ENCODE measurements around the gene IGFBP3.

Gene IGFBP3

GRCh38 chr7:45921699-45922519, 837 bp upstream of the IGFBP3 start:
- DNase-seq: no peak

- DNase-seq: no peak
Observed at GRCh38 chr7:45921381-45921698, 268 bp upstream of the IGFBP3 start.

DNA sequence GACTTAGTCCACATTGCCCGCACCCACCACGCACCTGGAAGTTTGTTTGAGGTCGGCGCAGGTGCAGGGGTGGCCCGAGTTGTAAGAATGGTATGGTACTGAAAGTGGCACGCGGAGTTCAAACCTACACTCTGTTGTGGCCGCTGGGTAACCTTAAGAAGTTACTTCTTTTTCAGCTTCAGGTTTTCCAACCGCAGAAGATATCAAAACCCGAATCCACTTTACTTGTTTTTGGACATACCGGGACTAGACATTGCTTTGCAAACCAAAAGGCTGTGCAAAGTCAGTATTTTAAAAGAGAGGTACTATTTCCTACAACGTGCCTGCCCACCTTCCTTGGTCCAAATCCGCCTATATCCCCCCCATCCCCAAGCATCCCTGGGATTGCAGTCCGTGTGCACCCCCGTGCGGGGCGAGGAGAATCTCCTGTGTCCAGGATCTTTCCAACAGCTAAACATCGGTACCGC, 1.0 kb downstream of the IGFBP3 start:
- no peak for DNase-seq

DNA sequence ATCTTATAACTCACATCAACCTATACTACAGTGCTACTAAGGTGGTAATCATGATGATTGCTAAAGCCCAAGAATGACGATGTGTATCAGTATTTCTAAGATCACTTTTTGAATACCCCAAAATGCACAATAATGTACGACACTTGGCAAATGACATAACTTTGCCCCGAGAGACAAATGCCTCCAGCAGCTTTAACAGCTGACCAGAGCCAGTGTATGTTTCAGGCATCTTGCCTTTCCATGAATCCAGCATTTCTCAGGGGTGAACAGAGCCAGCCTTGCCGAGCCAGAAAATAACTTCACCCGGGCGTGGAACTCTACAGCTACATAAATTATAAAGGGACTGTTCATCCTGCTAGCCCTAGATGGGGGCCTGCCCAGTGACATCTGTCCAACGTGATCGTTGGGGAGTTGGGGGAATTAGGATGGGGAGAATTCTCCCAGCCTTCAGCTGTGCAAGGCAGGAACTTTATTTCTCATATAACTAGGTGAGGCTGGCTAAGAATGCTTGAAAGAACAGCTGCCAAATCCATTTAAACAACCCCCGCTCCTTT, 1.8 kb downstream of the IGFBP3 start:
- no peak for DNase-seq

GRCh38 chr7:45918556-45918955, 2.5 kb downstream of the IGFBP3 start:
- DNase-seq: no peak

DNA sequence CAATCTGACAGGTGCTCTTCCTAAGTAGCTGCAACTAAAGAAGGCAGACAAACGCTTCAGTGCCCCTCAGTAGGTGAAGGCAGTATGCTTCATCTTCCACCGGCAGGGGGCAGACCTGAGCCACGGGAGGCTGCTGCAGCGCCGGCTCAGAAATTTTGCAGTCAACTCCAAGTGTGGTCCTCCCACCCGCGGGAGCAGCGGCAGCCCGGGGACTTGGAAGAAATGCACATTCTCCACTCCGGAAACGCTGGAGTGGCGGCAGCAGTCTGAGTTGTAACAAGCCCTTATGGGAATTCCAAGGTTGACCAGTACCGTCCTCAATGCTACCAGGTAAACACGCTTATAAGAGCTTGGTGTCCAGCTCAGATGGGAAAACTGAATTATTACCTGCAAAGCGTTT, 3.4 kb downstream of the IGFBP3 start:
- DNase-seq: peak; percentile 33 to 39

GRCh38 chr7:45917064-45917463, 4.0 kb downstream of the IGFBP3 start:
- DNase-seq: no peak

DNA sequence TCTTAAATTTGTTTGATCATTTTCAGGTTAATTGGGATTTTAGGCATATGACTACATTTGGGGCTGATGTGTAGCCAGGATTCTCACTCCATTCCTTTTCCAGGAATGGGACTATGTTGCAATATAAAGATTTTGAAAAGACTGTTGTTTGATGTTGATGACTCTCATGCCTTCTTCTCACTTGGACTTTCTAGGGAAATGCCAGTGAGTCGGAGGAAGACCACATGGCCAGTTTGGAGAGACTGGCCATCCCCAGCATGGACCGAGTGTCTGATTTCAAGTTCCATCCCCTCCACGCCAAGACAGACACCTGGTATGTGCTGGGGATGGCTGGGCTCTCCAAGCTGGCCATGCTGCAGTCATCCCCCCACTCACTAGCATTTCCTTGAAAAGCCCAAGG, 5.5 kb downstream of the IGFBP3 start:
- DNase-seq: no peak

GRCh38 chr7:45914911-45915310, 6.2 kb downstream of the IGFBP3 start:
- DNase-seq: no peak

GRCh38 chr7:45912972-45913371, 8.1 kb downstream of the IGFBP3 start:
- DNase-seq: no peak

- DNase-seq: no peak
Observed at GRCh38 chr7:45911311-45911710, 9.8 kb downstream of the IGFBP3 start.

DNA sequence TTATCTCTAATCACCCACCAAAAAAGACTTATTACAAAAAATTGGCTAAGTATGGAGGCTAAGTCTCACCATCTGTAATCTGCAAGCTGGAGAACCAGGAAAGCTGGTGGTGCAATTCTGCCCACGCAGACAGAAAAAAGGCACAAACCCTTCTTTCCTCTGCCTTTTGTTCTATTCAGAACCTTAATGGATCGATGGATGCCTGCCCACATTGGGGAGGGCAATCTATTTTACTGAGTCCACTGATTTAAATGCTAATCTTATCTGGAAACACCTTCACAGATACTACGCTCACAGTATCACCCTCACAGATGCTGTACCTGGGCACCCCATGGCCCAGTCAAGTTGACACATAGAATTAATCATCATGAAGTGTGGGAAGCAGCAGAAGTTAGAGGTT, 10.2 kb downstream of the IGFBP3 start:
- DNase-seq: no peak

GRCh38 chr7:45909561-45909960, 11.5 kb downstream of the IGFBP3 start:
- DNase-seq: no peak

DNA sequence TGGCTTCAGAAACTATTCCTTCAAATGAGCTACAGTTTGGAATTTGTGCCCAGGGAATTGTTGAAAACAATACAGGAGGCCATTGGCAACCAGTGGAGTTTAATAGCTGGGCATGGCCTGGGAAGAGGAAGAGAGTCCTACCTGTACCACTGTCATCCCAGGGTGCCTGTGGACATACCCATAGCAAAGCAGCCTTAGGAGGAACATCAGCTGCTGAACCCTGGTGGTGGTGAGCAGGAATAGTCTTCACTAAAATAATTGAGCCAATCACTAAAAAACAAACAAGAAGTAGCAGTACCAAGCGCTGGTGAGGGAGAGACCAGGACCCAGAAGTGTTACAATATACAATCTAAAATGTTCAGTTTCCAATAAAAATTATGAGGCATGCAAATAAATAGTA, 18.3 kb downstream of the IGFBP3 start:
- no peak for DNase-seq

DNA sequence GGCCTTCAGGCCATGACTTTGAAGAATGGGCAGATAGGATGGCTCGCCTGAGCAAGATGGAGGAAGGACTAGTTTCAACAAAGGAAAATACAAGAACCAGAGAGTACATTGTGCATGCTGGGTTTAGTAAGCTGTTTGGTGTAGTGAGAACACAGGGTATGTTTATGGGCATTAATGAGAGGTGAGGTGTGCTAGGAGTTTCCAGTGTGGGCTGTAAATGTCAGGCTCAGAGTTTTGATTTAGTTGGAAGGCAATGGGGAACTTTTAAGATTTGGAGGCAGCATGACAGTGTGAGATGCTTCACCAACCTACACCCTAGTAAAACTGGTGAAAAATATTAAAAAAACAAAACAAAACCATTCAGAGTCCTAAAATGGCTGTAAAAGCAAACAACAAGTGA, 19.5 kb downstream of the IGFBP3 start:
- DNase-seq: no peak

- no peak for DNase-seq
Observed at GRCh38 chr7:45898222-45898621, 22.9 kb downstream of the IGFBP3 start.

DNA sequence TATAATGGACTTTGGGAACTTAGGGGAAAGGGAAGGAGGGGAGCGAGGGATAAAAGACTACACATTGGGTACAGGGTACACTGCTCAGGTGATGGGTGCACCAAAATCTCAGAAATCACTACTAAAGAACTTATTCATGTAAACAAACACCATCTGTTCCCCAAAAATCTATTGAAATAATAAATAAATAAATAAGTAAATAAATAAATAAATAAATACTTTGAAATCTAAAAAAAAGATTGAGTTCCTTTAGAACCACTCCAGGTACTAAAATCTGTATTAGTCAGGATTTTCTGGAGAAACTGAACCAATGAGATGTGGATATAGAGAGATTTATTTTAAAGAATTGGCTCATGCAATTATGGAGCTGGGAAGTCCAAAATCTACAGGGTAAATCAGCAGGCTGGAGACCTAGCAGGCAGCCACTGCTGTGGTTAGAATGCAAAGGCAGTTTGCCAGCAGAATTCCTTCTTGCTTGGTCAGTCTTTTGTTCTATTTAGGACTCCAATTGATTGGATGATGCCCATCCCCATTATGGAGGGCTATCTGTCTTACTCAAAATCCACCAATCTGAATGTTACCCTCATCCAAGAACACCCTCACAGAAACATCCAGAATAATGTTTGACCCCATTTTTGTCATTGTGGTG, 23.9 kb downstream of the IGFBP3 start:
- no peak for DNase-seq

DNA sequence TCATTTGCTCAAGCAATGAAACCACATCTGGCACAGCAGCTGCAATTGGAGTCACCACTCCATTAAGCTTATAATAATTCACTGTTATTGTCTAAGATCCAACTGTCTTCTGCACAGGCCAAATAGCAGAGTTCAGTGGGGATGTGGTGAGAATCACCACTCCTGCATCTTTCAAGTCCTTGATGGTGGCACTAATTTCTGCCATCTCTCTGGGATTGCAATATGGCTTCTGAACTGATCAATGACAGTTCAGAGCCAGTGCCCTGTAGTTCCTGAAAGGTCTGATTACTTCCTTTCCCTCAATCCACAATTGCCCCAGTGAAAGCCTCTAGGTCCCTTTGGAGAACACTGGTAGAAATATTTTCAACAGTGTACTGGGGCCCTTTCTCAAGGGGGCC, 26.4 kb downstream of the IGFBP3 start:
- no peak for DNase-seq

DNA sequence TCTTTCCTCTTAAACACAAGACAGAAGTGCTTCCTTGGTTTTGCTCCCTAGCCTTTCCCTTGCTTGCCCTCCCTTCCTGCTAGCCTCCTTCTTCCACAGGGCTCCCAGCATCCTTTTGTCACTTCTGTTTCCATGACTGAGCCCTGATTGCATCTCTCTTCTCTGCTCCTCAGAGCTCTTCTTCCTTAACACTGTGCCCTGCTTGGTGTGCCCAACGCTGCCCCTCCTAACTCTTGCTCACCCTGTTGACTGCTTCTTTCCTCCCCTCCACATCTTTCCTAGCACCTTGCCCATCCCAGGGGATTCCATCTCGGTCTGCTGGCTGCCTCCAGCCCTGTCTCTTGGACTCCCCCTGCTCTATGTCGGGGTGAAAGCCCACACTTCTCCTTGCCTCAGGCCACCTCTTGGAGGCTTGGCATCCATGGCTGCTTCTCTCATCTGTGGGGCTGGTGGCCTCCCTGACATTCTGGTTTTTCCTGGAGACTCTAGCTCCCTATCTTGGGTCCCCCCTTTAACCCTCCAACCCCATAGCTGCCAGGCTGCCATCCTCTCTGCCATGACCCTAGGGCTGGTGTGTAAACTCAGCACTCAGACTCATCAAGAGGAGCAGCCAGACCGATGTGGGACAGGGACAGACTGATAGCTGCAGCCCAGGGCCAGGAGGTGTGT, 26.9 kb downstream of the IGFBP3 start:
- no peak for DNase-seq

- no peak for DNase-seq
Observed at GRCh38 chr7:45893374-45893995, 27.6 kb downstream of the IGFBP3 start.

DNA sequence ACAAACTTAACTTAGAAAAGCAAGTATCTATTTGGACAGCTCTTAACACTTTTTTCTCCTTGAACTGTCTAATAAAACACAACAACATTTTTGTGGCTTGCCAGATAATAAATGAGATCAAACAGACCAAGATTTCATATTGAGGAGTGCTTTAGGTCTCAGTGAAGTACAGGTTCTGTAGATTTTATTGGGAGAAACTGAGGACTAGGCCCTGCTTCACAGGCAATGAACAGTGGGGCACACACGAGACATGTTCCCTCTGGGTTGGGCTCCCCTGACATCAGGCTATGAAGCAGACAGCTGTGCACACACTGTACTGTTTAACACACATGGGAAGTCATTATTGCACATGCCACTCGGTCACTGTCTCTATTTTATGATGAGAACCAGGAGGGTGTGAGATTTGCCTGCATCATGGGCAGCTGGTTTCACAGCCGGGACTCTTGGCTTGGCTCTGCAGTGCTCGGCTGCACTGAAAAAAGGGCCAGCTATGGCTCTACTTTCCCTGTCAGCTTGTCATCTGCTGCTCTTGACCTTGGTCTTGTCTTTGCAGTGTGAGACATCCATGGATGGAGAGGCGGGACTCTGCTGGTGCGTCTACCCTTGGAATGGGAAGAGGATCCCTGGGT, 28.6 kb downstream of the IGFBP3 start:
- no peak for DNase-seq

DNA sequence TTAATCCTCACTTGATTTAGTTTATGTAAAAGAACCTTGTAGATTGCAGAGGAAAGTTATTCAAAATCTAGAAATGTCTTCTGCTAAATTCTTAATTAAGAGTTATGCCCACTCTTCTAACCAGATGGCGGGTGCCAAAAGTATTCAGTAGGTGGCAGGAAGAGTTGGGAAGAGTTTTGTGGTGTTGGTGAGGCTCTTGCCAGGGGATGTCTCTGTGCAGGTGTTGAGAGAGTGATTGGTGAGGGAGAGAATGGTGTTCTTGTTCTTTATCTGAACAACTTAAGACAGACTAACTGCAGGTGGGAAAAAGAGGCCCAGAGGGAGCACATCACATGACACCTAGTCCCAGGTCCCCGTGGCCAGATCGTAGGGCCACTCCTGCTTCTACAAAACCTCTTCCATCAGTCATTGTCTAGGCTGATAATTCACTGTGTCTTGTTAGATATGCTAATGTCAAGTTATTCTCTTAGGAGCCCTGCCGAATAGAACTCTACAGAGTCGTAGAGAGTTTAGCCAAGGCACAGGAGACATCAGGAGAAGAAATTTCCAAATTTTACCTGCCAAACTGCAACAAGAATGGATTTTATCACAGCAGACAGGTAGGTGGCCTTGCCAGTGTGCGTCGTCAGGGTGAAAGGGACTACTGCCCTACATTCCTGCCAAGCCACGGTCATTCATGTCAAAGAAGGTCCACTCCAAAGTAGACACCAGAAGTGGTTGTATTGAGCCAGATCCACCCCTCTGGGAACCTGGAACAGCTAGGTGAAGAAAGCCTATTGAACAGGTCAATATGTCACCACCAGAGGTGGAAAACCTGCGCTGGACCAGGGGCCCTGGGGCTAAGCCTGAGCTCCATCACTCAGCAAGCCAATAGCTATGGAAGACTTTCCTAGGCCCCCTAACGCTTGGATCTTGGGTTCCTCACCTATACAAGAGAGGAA, 29.3 kb downstream of the IGFBP3 start:
- DNase-seq: no peak
